Regular cardiac myocyte (primary cell): ENCODE data around the gene STAT2. TPM values are rescaled to one million over a fixed set of nuclear protein-coding genes. Genes with fewer than 3 reads are reported as not detected.

ENCODE experiments used
- total RNA-seq: library from RNA; depleted of rRNA; stranded (reverse); fragments of >200 nt; gene quantifications from 2 replicates; pipeline ENCODE4 v1.2.3, GENCODE V29; 2014

Gene STAT2
- 105 and 295 TPM in 2 replicates for total RNA-seq

DNA sequence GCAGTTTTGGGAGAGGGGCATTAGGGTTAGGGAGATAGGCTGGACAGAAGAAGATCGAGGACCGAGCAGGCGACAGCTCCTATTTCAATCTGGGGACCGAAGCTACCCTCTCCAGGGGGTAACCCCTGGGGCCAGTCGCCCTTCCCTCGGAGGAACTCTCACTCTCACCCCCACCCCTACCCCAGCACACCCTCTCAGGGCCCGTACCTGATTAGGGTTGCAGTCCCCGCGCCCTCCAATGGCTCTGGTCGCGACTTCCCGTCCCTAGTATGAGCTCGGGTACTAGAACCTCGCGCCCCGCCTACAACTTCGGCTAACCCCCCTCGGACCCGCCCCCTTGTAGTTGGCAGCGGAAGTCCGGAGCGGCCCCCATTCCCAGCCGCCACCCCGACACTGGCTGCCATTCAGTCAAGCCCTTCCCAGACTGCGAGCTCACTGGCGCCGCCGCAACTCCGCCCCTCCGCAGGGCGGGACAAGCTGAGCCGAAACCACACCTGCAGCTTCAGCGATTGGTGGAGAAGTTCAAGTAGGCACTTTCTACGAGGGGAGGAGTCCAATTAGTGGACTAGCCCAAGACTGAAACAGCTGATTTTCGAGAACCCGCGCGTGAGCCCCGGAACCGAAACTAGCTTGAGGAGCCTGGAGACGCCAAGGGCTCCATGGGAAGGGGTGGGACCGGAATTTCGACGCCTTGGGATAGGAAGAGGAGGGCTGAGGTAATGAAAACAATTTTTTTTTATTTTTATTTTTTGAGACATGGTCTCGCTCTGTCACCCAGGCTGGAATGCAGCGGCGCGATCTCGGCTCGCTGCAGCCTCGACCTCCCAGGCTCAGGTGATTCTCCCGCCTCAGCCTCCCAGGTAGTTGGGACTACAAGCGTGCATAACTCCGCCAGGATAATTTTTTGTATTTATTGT lies at the start of gene STAT2:
Gene STAT2, minus strand, starts transcription at position 257 of the 917 bp plus-strand sequence. CDS start 3,536 bp downstream, outside the sequence.

DNA sequence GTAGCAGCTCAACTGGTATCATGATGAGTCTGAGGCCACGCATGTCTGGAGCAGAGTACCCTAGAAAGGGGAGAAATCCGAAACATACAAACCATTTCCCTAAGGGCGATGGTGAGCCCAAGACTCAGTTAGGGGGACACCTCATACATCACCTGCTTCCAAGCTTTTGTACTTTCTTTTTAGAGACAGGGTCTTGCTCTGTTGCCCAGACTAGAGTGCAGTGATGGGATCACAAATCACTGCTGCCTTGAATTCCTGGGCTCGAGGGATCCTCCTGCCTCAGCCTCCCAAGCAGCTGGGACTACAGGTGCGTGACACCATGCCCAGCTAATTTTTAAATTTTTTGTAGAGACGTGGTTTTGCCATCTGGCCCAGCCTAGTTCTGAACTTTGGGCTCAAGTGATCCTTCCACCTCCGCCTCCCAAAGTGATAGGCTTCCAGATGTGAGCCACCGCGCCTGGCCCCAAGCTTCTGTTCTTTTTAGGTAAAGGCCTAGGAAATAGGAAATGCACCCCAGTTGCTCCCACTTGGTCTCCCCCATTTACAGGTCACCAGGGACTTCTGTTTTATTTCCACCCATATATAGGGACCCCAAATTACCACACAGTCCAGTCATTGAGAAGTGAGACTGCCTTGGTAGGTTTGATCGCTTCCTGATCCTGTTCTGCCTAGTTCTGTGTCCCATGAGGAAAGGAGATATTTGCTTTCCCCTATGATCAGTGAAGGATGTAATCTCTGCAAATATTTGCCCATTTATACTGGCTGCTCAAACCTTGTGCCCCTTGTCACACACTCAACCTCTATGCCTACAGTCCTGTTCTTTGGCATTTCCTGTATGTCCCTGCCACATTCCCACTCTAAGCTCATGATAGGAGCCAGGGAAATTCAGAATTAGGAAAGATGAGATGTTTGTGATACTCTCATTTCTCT lies 2.5 kb upstream of the STAT2 start, which contains the start of gene APOF:
Gene APOF, minus strand, starts transcription at position 728 of the 930 bp plus-strand sequence. Its CDS starts 112 bp downstream, at position 616.

DNA sequence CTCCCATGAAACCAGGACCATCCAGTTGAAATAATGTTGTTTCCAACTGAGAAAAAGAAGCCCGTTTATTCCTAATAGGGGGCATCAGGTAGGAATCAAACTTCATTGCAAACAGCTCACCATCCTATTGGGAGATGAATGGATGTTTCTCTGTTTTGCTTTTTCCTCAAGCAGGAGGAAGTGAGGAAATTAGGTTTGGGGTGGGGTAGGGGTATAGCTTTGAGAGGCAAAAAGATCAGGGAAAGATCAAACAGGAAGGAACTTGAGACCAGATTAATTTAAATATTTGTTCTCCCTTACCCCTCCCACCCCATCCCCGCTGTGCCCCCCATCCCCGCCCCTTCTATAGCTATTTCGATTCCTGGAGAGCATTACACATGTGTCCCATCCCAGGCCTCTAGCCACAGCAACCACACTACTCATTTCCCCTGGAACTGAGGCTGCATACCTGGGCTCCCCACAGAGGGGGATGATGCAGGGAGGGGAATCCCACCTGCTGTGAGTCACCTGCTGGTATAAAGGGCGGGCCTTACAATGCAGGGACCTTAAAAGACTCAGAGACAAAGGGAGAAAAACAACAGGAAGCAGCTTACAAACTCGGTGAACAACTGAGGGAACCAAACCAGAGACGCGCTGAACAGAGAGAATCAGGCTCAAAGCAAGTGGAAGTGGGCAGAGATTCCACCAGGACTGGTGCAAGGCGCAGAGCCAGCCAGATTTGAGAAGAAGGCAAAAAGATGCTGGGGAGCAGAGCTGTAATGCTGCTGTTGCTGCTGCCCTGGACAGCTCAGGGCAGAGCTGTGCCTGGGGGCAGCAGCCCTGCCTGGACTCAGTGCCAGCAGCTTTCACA lies 21.4 kb downstream of the STAT2 start, which contains the start of gene IL23A:
Gene IL23A, plus strand, starts transcription at position 577 of the 850 bp plus-strand sequence. Its CDS starts 161 bp downstream, at position 738.

DNA sequence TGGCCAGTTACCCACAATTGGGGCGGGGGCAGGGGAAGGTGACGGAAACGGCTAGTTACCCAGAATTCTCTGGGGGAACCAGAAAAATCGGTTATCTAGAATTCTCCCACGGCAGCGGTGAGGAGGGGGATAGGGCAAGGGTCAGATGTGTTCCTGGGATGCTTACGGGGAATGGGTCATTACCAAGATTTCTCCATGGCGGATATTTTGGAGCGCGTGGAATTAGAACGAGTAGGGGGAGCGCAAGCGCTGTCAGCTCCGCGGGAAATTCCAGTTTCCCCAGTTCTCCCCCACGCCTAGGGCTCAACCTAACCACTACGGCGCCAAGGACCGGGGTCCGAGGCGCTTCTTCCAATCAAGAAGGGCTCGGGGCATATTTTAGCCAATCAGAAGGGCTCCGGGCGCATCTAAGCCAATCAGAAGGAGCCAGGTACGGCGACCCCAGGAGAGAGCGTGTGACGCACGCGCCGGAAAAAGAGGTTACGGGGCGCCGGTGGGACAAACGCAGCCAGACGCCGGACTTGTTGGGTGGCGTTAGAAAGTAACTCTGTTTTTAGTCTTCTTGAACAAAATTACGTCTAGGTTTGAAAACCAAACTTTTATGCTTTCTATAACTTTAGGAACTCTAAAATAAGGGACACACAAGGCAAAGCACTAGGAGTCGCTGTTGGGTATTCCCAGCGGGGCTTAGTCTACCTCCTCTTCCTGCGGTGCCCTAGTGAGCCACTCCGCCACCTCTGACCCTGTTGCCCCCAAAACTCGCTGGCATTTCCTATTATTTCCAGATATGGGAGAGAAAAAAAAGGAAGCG lies 26.0 kb downstream of the STAT2 start, which contains the start of gene PAN2:
Gene PAN2, minus strand, starts transcription at position 322 of the 811 bp plus-strand sequence. CDS start 906 bp downstream, outside the sequence.

DNA sequence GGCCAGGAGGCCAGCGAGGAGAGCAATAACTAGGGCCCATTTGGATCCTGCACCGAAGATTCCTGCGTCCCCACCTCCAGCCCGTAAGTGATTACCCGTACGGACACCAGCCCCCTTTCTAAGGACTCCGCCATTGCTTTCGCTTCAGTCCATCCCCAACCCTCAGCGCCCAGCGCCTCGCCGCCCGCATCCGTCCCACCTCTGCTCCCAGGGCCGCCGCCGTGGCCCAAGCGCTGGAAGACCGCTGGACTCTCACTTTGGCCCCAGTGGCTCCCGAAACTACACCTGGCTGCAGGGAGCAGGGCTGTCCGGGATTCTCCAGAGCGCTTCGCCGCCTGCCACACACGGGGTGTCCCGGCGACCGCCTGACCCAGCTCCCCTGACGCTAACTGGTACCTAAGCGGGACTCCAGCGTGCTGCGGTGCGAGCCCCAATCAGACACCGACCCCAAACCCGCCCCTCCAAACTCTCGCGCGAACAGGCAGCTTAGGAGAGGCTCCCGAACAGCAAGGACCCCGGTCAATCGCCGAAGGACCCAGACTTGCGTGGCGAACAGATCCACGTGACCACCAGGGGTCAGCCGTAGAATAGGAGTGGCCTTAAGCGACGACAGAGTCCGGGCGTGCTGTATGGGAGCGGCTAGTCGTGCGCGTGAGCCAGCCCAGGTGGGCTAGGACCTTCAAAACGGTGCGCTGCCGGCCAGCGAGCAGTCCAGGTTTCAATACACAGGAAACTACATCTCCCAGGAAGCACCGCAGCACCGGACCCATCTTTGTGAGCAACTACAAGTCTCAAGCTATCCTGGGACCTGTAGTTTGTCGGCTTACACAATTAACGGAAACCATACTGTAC lies 44.1 kb downstream of the STAT2 start, which contains the start of gene CNPY2:
Gene CNPY2, minus strand, starts transcription at position 367 of the 852 bp plus-strand sequence. CDS start 771 bp downstream, outside the sequence.

DNA sequence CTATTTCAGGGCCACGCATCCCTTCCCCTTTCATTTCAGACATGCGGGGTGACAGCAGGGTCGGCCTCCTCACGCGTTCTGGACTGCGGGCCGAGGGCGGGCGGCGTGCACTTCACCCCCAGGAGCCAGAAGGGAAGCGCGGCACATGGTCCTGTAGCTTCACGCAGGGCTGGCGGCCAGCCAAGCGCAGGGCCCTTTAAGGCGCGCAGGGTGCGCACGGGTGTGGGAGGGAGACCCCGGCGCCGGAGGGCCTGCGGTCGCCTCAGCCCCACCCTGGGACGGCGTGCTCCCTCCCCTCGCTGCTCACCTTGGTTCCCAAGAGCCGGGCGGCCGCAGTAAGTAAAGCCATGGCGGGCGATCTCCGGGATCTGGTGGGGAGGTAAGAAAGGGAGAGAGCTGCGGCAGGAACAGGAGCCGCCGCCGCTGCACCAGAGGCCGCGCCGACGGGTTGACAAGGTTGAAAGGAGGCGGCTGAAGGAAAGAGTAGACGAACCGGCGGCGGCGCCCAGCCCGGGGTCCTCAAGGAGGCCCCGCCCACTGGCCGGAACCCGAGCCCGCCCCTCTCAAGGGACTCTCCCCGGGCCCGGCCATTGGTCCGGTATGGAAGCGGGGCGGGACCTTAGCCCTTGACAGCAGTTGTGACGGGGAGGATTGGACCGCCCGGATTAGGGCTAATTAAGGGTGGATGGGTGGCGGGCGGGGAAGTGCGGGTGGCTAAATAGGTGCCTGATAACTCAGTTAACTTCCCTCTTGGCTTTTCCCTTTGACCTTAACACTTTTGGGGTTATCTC lies 59.9 kb downstream of the STAT2 start, which contains the start of gene CS:
Gene CS, minus strand, starts transcription at position 478 of the 791 bp plus-strand sequence. Its CDS starts 129 bp downstream, at position 349.

Other genes starting within 250 kb of the STAT2 start
- 2,066 and 2,753 TPM in 2 replicates for gene RPL41, start 243.5 kb downstream of the STAT2 start, total RNA-seq
- 4.0 and 5.6 TPM in 2 replicates for gene ZC3H10, start 241.8 kb downstream of the STAT2 start, total RNA-seq
- 303 and 307 TPM in 2 replicates for gene ESYT1, start 231.8 kb downstream of the STAT2 start, total RNA-seq
- gene MYL6B, start 207.5 kb downstream of the STAT2 start, total RNA-seq: 35.7 and 60.0 TPM in 2 replicates
- gene MYL6, start 201.7 kb downstream of the STAT2 start, total RNA-seq: 1,570 and 2,884 TPM in 2 replicates
- 33.0 and 36.0 TPM in 2 replicates for gene SMARCC2, start 170.6 kb downstream of the STAT2 start, total RNA-seq
- 99.3 and 165 TPM in 2 replicates for gene RNF41, start 138.2 kb downstream of the STAT2 start, total RNA-seq
- 20.9 and 28.8 TPM in 2 replicates for gene NABP2, start 135.8 kb downstream of the STAT2 start, total RNA-seq
- gene SLC39A5, start 130.1 kb downstream of the STAT2 start, total RNA-seq: 0.85 TPM in 1 of 2 replicates, not detected in the other
- 14.7 and 18.0 TPM in 2 replicates for gene ANKRD52, start 101.7 kb downstream of the STAT2 start, total RNA-seq
- 3.3 and 5.9 TPM in 2 replicates for gene COQ10A, start 93.2 kb downstream of the STAT2 start, total RNA-seq
- 62.9 and 99.7 TPM in 2 replicates for gene CS, start 59.8 kb downstream of the STAT2 start, total RNA-seq
- 93.0 and 106 TPM in 2 replicates for gene CNPY2, start 44.1 kb downstream of the STAT2 start, total RNA-seq
- gene PAN2, start 26.1 kb downstream of the STAT2 start, total RNA-seq: 10.0 and 27.3 TPM in 2 replicates
- 0.28 and 0.38 TPM in 2 replicates for gene IL23A, start 21.2 kb downstream of the STAT2 start, total RNA-seq
- not detected in 2 replicates for gene APOF, start 2.8 kb upstream of the STAT2 start, total RNA-seq
- 4.5 and 33.4 TPM in 2 replicates for gene TIMELESS, start 89.3 kb upstream of the STAT2 start, total RNA-seq
- gene MIP, start 94.5 kb upstream of the STAT2 start, total RNA-seq: 0.19 TPM in 1 of 2 replicates, not detected in the other
- 1.1 and 1.5 TPM in 2 replicates for gene SPRYD4, start 108.5 kb upstream of the STAT2 start, total RNA-seq
- gene GLS2, start 128.1 kb upstream of the STAT2 start, total RNA-seq: under 0.01 TPM in 1 of 2 replicates, not detected in the other
- gene RBMS2, start 161.7 kb upstream of the STAT2 start, total RNA-seq: 12.3 and 13.0 TPM in 2 replicates